Measurements from ENCODE around the gene TBC1D9B. TPM values are rescaled to one million over a fixed set of nuclear protein-coding genes. Genes with fewer than 3 reads are reported as not detected.

Gene TBC1D9B
- total RNA-seq, 1 experiment from 2014 or later, result 70.9 TPM

DNA sequence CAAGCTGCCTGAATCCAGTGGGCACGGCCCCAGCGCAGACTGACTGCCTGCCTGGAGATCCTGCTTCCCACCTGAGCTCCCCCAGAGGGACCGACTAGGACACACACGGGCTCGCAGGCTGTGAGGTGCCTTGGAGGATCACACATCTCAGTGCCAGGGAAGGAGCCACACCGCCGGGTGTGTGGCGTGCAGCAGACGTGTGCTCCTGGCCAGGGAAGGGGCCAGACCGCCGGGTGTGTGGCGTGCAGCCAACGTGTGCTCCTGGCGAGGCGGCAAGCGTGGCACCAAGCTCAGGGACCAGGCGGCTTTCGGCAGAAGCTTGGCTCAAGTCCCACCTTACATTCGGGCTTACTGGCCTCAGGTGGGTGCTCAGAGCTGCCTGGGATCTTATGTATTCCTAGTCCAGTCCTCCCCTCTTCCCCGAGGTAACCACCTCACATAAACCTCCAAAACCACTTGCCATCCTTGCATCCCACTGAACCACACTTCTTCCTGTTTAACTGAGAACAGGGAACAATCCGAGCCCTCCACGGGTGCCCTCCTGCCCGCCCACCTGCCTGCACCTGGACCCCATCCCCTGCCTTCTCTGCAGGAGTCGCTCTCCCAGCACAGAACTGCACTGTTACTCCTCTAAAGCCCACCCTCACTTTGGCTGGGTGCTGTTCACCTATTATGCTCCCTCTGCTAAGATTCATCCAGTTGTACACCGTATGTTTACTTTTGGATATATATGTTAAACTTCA, 26.7 kb downstream of the TBC1D9B start:
- TF ChIP-seq IRF2 (CRISPR knock-in tag; IDR thresholded peaks at IDR 0.05; ENCODE audit: borderline replicate concordance, low read depth), result no peak
- TF ChIP-seq ZNF138 (CRISPR knock-in tag; conservative IDR thresholded peaks at IDR 0.05), result no peak
- no peak for TF ChIP-seq CDX4 (CRISPR knock-in tag; IDR thresholded peaks at IDR 0.05; ENCODE audit: borderline replicate concordance)
- no peak for TF ChIP-seq ZBTB21 (CRISPR knock-in tag; IDR thresholded peaks at IDR 0.05; ENCODE audit: borderline replicate concordance)
- Mint-ChIP-seq H3K27me3 (ENCODE audit: low read depth) (peaks cover 2% of the 10 kb centered on the region; the same call in 1 of the 2 replicates), H3K36me3 (peaks cover 58% of the 10 kb centered on the region), H3K27ac (no peak overlapping the region), H3K4me1 (no peaks in the 10 kb centered on the region), H3K9me3 (peaks cover 28% of the 10 kb centered on the region), H3K4me3 (no peak overlapping the region)
- no peak for ATAC-seq
- no peak for DNase-seq (ENCODE audit: low spot score)
- POLR2A ChIA-PET, result no interaction called here
- CTCF ChIA-PET, result interaction anchor here (0.6 kb wide), 1 partner anchor 57 kb away, joined by 3 read pairs; no protein-coding TSS in a partner anchor

DNA sequence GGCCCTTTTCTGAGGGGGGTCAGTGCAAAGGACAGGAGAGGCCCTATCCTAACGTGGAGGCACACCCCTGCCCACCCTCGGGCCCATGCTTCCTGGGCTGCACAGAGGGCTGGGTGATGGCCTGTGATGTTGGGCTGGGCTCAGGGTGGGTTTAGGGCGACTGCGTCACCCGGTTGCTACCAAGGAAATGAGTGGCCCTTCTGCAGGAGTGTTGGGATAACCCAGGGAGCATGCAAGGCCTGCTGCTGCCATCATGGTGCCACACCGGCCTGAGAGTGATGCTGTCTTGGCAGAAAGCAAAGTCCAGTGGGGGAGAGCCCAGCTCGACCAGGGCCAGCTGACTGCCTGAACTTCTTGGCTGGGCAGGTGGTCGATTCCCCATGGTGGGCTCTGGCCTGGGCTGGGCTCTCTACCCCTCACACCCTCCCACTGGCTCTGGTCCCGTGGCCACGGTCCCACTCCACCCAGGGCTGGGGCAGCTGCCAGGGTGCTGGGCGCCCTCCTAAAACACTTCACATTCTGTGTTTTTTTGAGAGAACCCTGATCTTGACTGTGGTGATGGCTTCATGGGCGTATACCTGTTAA, 27.5 kb downstream of the TBC1D9B start:
- Mint-ChIP-seq H3K9me3 (peaks cover 28% of the 10 kb centered on the region), H3K27ac (no peak overlapping the region), H3K36me3 (peaks cover 53% of the 10 kb centered on the region), H3K4me3 (no peak overlapping the region), H3K27me3 (ENCODE audit: low read depth) (peaks cover 2% of the 10 kb centered on the region; the same call in 1 of the 2 replicates), H3K4me1 (no peaks in the 10 kb centered on the region)
- ChIA-PET CTCF (interaction anchor here (0.6 to 1.3 kb wide), 4 partner anchors 9 to 330 kb away, joined by 3 to 4 read pairs (median 4); no protein-coding TSS in a partner anchor), POLR2A (no interaction called here)
- TF ChIP-seq KAT7 (CRISPR knock-in tag; IDR thresholded peaks at IDR 0.05; ENCODE audit: borderline replicate concordance) (no peak), E2F5 (CRISPR knock-in tag; IDR thresholded peaks at IDR 0.05) (no peak), CREB1 (CRISPR knock-in tag; IDR thresholded peaks at IDR 0.05) (no peak), MYBL2 (CRISPR knock-in tag; IDR thresholded peaks at IDR 0.05) (no peak), IRF2 (CRISPR knock-in tag; IDR thresholded peaks at IDR 0.05; ENCODE audit: borderline replicate concordance, low read depth) (no peak), ZNF219 (CRISPR knock-in tag; IDR thresholded peaks at IDR 0.05; ENCODE audit: borderline replicate concordance) (no peak), ATF2 (CRISPR knock-in tag; IDR thresholded peaks at IDR 0.05; ENCODE audit: borderline replicate concordance, low read depth) (no peak), NR2C2 (CRISPR knock-in tag; IDR thresholded peaks at IDR 0.05) (no peak), JAZF1 (CRISPR knock-in tag; IDR thresholded peaks at IDR 0.05) (no peak), ZNF281 (CRISPR knock-in tag; IDR thresholded peaks at IDR 0.05) (no peak), PRDM15 (CRISPR knock-in tag; IDR thresholded peaks at IDR 0.05) (no peak), CBFB (CRISPR knock-in tag; IDR thresholded peaks at IDR 0.05; ENCODE audit: low read depth) (no peak)
- TF ChIP-seq, protein P1, sequence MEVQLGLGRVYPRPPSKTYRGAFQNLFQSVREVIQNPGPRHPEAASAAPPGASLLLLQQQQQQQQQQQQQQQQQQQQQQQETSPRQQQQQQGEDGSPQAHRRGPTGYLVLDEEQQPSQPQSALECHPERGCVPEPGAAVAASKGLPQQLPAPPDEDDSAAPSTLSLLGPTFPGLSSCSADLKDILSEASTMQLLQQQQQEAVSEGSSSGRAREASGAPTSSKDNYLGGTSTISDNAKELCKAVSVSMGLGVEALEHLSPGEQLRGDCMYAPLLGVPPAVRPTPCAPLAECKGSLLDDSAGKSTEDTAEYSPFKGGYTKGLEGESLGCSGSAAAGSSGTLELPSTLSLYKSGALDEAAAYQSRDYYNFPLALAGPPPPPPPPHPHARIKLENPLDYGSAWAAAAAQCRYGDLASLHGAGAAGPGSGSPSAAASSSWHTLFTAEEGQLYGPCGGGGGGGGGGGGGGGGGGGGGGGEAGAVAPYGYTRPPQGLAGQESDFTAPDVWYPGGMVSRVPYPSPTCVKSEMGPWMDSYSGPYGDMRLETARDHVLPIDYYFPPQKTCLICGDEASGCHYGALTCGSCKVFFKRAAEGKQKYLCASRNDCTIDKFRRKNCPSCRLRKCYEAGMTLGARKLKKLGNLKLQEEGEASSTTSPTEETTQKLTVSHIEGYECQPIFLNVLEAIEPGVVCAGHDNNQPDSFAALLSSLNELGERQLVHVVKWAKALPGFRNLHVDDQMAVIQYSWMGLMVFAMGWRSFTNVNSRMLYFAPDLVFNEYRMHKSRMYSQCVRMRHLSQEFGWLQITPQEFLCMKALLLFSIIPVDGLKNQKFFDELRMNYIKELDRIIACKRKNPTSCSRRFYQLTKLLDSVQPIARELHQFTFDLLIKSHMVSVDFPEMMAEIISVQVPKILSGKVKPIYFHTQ (CRISPR knock-in tag; IDR thresholded peaks at IDR 0.05), result no peak
- no peak for ATAC-seq
- DNase-seq (ENCODE audit: low spot score), result no peak
